ENCODE data around the gene LRRC31.

The LRRC31 gene

GRCh38 chr3:169869484-169870220, at the start of gene LRRC31:
Gene LRRC31 (minus strand): TSS chr3:169869935. CDS start chr3:169869807, 128 bp downstream.
- DNase-seq = no peak

- DNase-seq = no peak
Measured at GRCh38 chr3:169914321-169914720, 44.6 kb upstream of the LRRC31 start.

GRCh38 chr3:169913323-169913722, 43.6 kb upstream of the LRRC31 start:
- no peak for DNase-seq

GRCh38 chr3:169911272-169911671, 41.5 kb upstream of the LRRC31 start, which contains the start of gene SAMD7:
Gene SAMD7 (plus strand): TSS chr3:169911572. CDS start chr3:169919499, 7,927 bp downstream.
- DNase-seq = no peak

- no peak for DNase-seq
Measured at GRCh38 chr3:169907944-169908343, 38.2 kb upstream of the LRRC31 start.

GRCh38 chr3:169907476-169907875, 37.7 kb upstream of the LRRC31 start:
- DNase-seq = no peak

- no peak for DNase-seq
Measured at GRCh38 chr3:169905404-169905803, 35.7 kb upstream of the LRRC31 start.

- DNase-seq = no peak
Measured at GRCh38 chr3:169901453-169901852, 31.7 kb upstream of the LRRC31 start.

- no peak for DNase-seq
Measured at GRCh38 chr3:169897284-169897683, 27.5 kb upstream of the LRRC31 start.

- no peak for DNase-seq
Measured at GRCh38 chr3:169895072-169895471, 25.3 kb upstream of the LRRC31 start.

- DNase-seq = no peak
Measured at GRCh38 chr3:169894110-169894509, 24.4 kb upstream of the LRRC31 start.

GRCh38 chr3:169891886-169892285, 22.2 kb upstream of the LRRC31 start:
- no peak for DNase-seq

- no peak for DNase-seq
Measured at GRCh38 chr3:169886671-169887070, 16.9 kb upstream of the LRRC31 start.

- no peak for DNase-seq
Measured at GRCh38 chr3:169880576-169881250, 11.0 kb upstream of the LRRC31 start.

- no peak for DNase-seq
Measured at GRCh38 chr3:169879845-169880575, 10.3 kb upstream of the LRRC31 start.

- no peak for DNase-seq
Measured at GRCh38 chr3:169879013-169879557, 9.3 kb upstream of the LRRC31 start.

GRCh38 chr3:169871129-169871886, 1.6 kb upstream of the LRRC31 start:
- no peak for DNase-seq

- DNase-seq = no peak
Measured at GRCh38 chr3:169868369-169868768, 1.4 kb downstream of the LRRC31 start.

- no peak for DNase-seq
Measured at GRCh38 chr3:169867584-169868210, 2.0 kb downstream of the LRRC31 start.

GRCh38 chr3:169865176-169865767, 4.5 kb downstream of the LRRC31 start:
- DNase-seq = no peak

- DNase-seq = no peak
Measured at GRCh38 chr3:169864270-169864669, 5.5 kb downstream of the LRRC31 start.

GRCh38 chr3:169863458-169863899, 6.3 kb downstream of the LRRC31 start:
- DNase-seq = peak; percentile 76

All from activated CD4-positive, alpha-beta T cell treated with anti-CD3 and anti-CD28 coated beads, Interleukin-2, amount 50 U/mL, for 16 hours (primary cell).